Subcutaneous adipose tissue (tissue), 4 donors: ENCODE data around the gene PCDHA5. TPM values are rescaled to one million over a fixed set of nuclear protein-coding genes. Genes with fewer than 3 reads are reported as not detected.
"Not testable (repeated sequence)": the region's sequence is repeated elsewhere in the genome, so short reads cannot be mapped to it uniquely, and the experiment has no call there.

Source experiments
- CTCF ChIP-seq: fragments of 450-650 bp; IDR thresholded peaks from one replicate; pipeline ENCODE4 v1.5.1; 2016; ENCODE audit warnings: low read depth, mild to moderate bottlenecking, control low read depth, antibody characterized with exemption, moderate library complexity
- total RNA-seq, 4 donors: library from RNA; depleted of rRNA; stranded (reverse); fragments of >200 nt; gene quantifications; one replicate each; pipeline ENCODE4 v1.1.0, GENCODE V29; 2016

The PCDHA5 gene
- total RNA-seq, 4 donors from 2014 or later = 0.33 to 0.57 (median 0.51) TPM; not detected in 1

GRCh38 chr5:140842798-140843733 lies 21.7 kb downstream of the PCDHA5 start:
- no peak for TF ChIP-seq CTCF

GRCh38 chr5:140848139-140849102 lies 27.0 kb downstream of the PCDHA5 start, which contains the start of gene PCDHA9:
TSS of gene PCDHA9 (plus strand) at chr5:140848382. CDS start at chr5:140848496, 114 bp downstream.
- not testable (repeated sequence) for TF ChIP-seq CTCF

- no peak for TF ChIP-seq CTCF
These were observed 34.6 kb downstream of the PCDHA5 start, which contains the start of gene PCDHA10 for GRCh38 chr5:140855772-140856674. TSS of gene PCDHA10 (plus strand) at chr5:140855897. CDS start at chr5:140856049, 152 bp downstream.

GRCh38 chr5:140857177-140857986 lies 36.0 kb downstream of the PCDHA5 start:
- no peak for TF ChIP-seq CTCF

- no peak for TF ChIP-seq CTCF
These were observed 36.5 kb downstream of the PCDHA5 start for GRCh38 chr5:140857987-140858240.

- TF ChIP-seq CTCF = no peak
These were observed 41.3 kb downstream of the PCDHA5 start for GRCh38 chr5:140862441-140863295.
